Trophoblast cell (in vitro differentiated cells and primary cell): ENCODE measurements around the gene TIMM22.
A peak's percentile ranks its signal among the peaks of the same experiment; 100 is the strongest.
"Not testable (repeated sequence)": the region's sequence is repeated elsewhere in the genome, so short reads cannot be mapped to it uniquely, and the experiment has no call there.

Experiments
- DNase-seq, 2 donors: peaks; one replicate each; pipeline ENCODE4 v3.0.0-alpha.2; 2016
- H2AFZ ChIP-seq: 2 replicates; pipeline ENCODE4 v1.6.1; 2013; ENCODE audit warnings: low read length, moderate library complexity, mild to moderate bottlenecking; ENCODE audit not compliant: insufficient read depth, poor library complexity
- H2AK5ac ChIP-seq: 2 replicates; pipeline ENCODE4 v1.6.1; 2013; ENCODE audit warnings: mild to moderate bottlenecking, low read length
- H2BK120ac ChIP-seq: 2 replicates; pipeline ENCODE4 v1.6.1; 2013; ENCODE audit warnings: low read length, mild to moderate bottlenecking, moderate library complexity; ENCODE audit not compliant: insufficient read depth, poor library complexity
- H2BK12ac ChIP-seq: 2 replicates; pipeline ENCODE4 v1.6.1; 2013; ENCODE audit warnings: mild to moderate bottlenecking, low read length, moderate library complexity
- H2BK5ac ChIP-seq: 2 replicates; pipeline ENCODE4 v1.6.1; 2013; ENCODE audit warnings: low read length, low read depth, moderate library complexity, mild to moderate bottlenecking; ENCODE audit not compliant: poor library complexity
- H3K14ac ChIP-seq: 2 replicates; pipeline ENCODE4 v1.6.1; 2013; ENCODE audit warnings: mild to moderate bottlenecking, low read length
- H3K18ac ChIP-seq: 2 replicates; pipeline ENCODE4 v1.6.1; 2013; ENCODE audit warnings: mild to moderate bottlenecking, low read length
- H3K23ac ChIP-seq: 2 replicates; pipeline ENCODE4 v1.6.1; 2013; ENCODE audit warnings: low read length
- H3K27ac ChIP-seq: 2 replicates; pipeline ENCODE4 v1.5.1; 2013; ENCODE audit warnings: low read depth, mild to moderate bottlenecking, inconsistent platforms, low read length, moderate library complexity
- H3K27me3 ChIP-seq: 2 replicates; pipeline ENCODE4 v1.6.1; 2013; ENCODE audit warnings: inconsistent platforms, mild to moderate bottlenecking, low read length, moderate library complexity; ENCODE audit not compliant: insufficient read depth
- H3K36me3 ChIP-seq, 2 experiments: 1 replicate in 1 of 2; 2 replicates in 1 of 2; pipeline ENCODE4 v1.6.1; 2013; ENCODE audit warnings: low read length in 2 of 2, mild to moderate bottlenecking in 2 of 2, moderate library complexity in 1 of 2; ENCODE audit not compliant: insufficient read depth in 2 of 2, control insufficient read depth in 1 of 2
- H3K4ac ChIP-seq: 2 replicates; pipeline ENCODE4 v1.6.1; 2013; ENCODE audit warnings: low read depth, mild to moderate bottlenecking, low read length, moderate library complexity
- H3K4me1 ChIP-seq, 2 experiments: 1 replicate in 1 of 2; 2 replicates in 1 of 2; pipeline ENCODE4 v1.6.1; 2013; ENCODE audit warnings: low read length in 2 of 2, mild to moderate bottlenecking in 2 of 2, moderate library complexity in 1 of 2; ENCODE audit not compliant: insufficient read depth in 2 of 2, control insufficient read depth in 1 of 2
- H3K4me2 ChIP-seq: 2 replicates; pipeline ENCODE4 v1.6.1; 2013; ENCODE audit warnings: inconsistent platforms, mild to moderate bottlenecking, low read length, moderate library complexity
- H3K4me3 ChIP-seq: 2 replicates; pipeline ENCODE4 v1.5.1; 2013; ENCODE audit warnings: mild to moderate bottlenecking, low read depth, low read length, inconsistent platforms
- H3K79me1 ChIP-seq: one replicate; pipeline ENCODE4 v1.6.1; 2013; ENCODE audit warnings: low read length
- H3K79me2 ChIP-seq: 2 replicates; pipeline ENCODE4 v1.6.1; 2013; ENCODE audit warnings: low read length, mild to moderate bottlenecking; ENCODE audit not compliant: control insufficient read depth, insufficient read depth, poor library complexity
- H3K9ac ChIP-seq: 2 replicates; pipeline ENCODE4 v1.6.1; 2013; ENCODE audit warnings: mild to moderate bottlenecking, low read length
- H3K9me3 ChIP-seq: 2 replicates; pipeline ENCODE4 v1.6.1; 2013; ENCODE audit warnings: low read depth, mild to moderate bottlenecking, control low read depth, inconsistent platforms, low read length; ENCODE audit not compliant: insufficient read depth
- H4K12ac ChIP-seq: 2 replicates; pipeline ENCODE4 v1.6.1; 2013; ENCODE audit warnings: low read depth, mild to moderate bottlenecking, low read length, moderate library complexity
- H4K8ac ChIP-seq: 2 replicates; pipeline ENCODE4 v1.6.1; 2013; ENCODE audit warnings: low read depth, mild to moderate bottlenecking, low read length, moderate library complexity
- H4K91ac ChIP-seq: one replicate; pipeline ENCODE4 v1.6.1; 2013; ENCODE audit warnings: low read depth, mild to moderate bottlenecking, low read length, moderate library complexity
- WGBS: extraction: QIAGEN DNeasy Blood & Tissue Kit; methylation state at CpG from one replicate; pipeline ENCODE4 v1.1.7; 2013; ENCODE audit warnings: missing lambda C conversion rate; ENCODE audit not compliant: insufficient read length, insufficient coverage; ENCODE audit errors: extremely low coverage; 5-methylcytosine and 5-hydroxymethylcytosine counted together

The TIMM22 gene

DNA sequence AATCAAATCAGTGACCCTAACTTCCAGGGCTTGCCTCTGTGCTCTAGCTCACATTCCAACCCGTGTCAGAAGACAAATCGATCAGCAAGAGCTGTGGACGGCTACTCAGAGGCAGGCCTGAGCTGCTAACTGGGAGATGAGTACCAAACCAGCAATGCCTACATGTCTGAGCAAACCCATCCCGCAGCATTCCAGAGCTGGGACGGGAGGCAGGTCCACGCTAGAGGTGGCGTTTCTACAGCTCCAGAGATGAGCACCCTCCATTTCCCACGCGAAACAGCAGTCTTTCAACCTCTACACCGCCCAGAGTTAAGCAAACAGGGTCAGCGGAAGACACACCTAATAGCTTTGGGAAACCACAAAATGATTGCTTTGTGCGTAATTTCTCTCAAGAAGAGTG is 23.9 kb upstream of the TIMM22 start:
- no CpG with 5 or more reads among the region's 12 CpGs for WGBS

GRCh38 chr17:974778-975177 is 22.2 kb upstream of the TIMM22 start:
- H3K9me3 ChIP-seq, H3K27me3 ChIP-seq, H3K18ac ChIP-seq, H4K8ac ChIP-seq, H3K36me3 ChIP-seq, H2BK5ac ChIP-seq, H3K4me2 ChIP-seq, H4K12ac ChIP-seq, H2BK12ac ChIP-seq, H4K91ac ChIP-seq, DNase-seq, H3K14ac ChIP-seq, H3K4me3 ChIP-seq, H2AFZ ChIP-seq, H3K23ac ChIP-seq, H3K9ac ChIP-seq, H2AK5ac ChIP-seq, H3K27ac ChIP-seq, H2BK120ac ChIP-seq: not testable (repeated sequence)
- Histone ChIP-seq H3K4me1 (peaks cover 14 to 16% of the 10 kb centered on the region in 2 experiments), H3K4ac (peak overlapping the region; percentile 97), H3K79me1 (peaks cover 11% of the 10 kb centered on the region), H3K79me2 (peaks cover 31% of the 10 kb centered on the region)
- WGBS, result no CpG with 5 or more reads among the region's 2 CpGs

More for the DNA sequence above, 23.9 kb upstream of the TIMM22 start:
- Histone ChIP-seq H2BK120ac (no peak overlapping the region), H4K12ac (no peak overlapping the region), H3K23ac (no peak overlapping the region), H3K36me3 (peaks cover 2% of the 10 kb centered on the region in 2 experiments), H2BK12ac (no peak overlapping the region), H3K4me3 (no peak overlapping the region), H4K91ac (no peak overlapping the region), H2BK5ac (no peak overlapping the region), H3K27me3 (no peaks in the 10 kb centered on the region), H3K79me1 (no peaks in the 10 kb centered on the region), H3K4me2 (peak overlapping the region; percentile 40), H3K4me1 (peaks cover 14 to 16% of the 10 kb centered on the region in 2 experiments), H2AK5ac (no peak overlapping the region), H4K8ac (no peak overlapping the region), H3K14ac (no peak overlapping the region), H3K27ac (peak overlapping the region; percentile 38), H3K9me3 (no peaks in the 10 kb centered on the region), H3K4ac (no peak overlapping the region), H3K18ac (no peak overlapping the region), H3K79me2 (peaks cover 22% of the 10 kb centered on the region), H3K9ac (no peak overlapping the region), H2AFZ (no peak overlapping the region)
- peak; percentile 24 to 65 for DNase-seq

GRCh38 chr17:975371-975915 is 21.5 kb upstream of the TIMM22 start:
- H3K27ac ChIP-seq, result no peak overlapping the region
- WGBS, result no CpG with 5 or more reads among the region's 5 CpGs
- peak overlapping the region; percentile 2 for H2BK12ac ChIP-seq

DNA sequence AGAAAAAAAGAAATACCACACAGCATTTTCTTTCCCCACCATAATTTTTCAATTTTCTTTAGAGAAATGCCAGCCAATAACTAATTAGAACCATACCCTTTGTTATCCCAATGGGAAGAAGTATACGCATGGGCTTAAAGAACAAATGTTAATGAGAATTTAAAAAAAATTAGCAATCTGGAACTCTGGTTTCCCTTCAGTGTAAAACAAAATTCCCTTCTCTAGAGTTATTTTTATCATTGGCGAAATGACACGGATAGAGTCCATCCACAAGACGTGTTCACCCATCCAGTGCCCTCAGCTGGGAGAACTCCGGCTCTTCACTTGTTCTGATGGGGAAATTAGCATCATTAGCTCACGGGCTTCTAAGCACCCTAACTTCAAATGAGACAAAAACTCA is 20.6 kb upstream of the TIMM22 start:
- H3K4me1 ChIP-seq, result peaks cover 18 to 19% of the 10 kb centered on the region in 2 experiments

More at GRCh38 chr17:975371-975915, 21.5 kb upstream of the TIMM22 start:
- Histone ChIP-seq H3K4me1 (peaks cover 18% of the 10 kb centered on the region in 2 experiments), H3K23ac (no peak overlapping the region), H3K9ac (no peak overlapping the region), H4K91ac (no peak overlapping the region), H4K12ac (no peak overlapping the region), H3K79me1 (peaks cover 16% of the 10 kb centered on the region), H3K4me3 (no peak overlapping the region), H3K4me2 (no peak overlapping the region), H3K79me2 (peaks cover 34% of the 10 kb centered on the region), H3K14ac (no peak overlapping the region), H3K36me3 (peaks cover under 1 to 2% of the 10 kb centered on the region in 2 experiments), H2AFZ (no peak overlapping the region), H2BK120ac (no peak overlapping the region), H3K18ac (no peak overlapping the region), H3K27me3 (no peaks in the 10 kb centered on the region), H3K4ac (peak overlapping the region; percentile 97), H3K9me3 (no peaks in the 10 kb centered on the region), H2AK5ac (no peak overlapping the region), H2BK5ac (no peak overlapping the region), H4K8ac (no peak overlapping the region)
- DNase-seq, result no peak

More for the DNA sequence above, 20.6 kb upstream of the TIMM22 start:
- Histone ChIP-seq H3K18ac (no peak overlapping the region), H3K79me1 (peaks cover 16% of the 10 kb centered on the region), H3K9ac (no peak overlapping the region), H3K27ac (no peak overlapping the region), H2AFZ (no peak overlapping the region), H3K79me2 (peaks cover 34% of the 10 kb centered on the region), H3K4me2 (no peak overlapping the region), H3K9me3 (no peaks in the 10 kb centered on the region), H3K36me3 (peaks cover 0 to 2% of the 10 kb centered on the region in 2 experiments), H3K23ac (no peak overlapping the region), H2BK12ac (no peak overlapping the region), H4K8ac (no peak overlapping the region), H3K4ac (peak overlapping the region; percentile 71), H3K14ac (no peak overlapping the region), H3K4me3 (no peak overlapping the region), H4K12ac (no peak overlapping the region), H3K27me3 (no peaks in the 10 kb centered on the region), H4K91ac (no peak overlapping the region), H2AK5ac (no peak overlapping the region), H2BK120ac (no peak overlapping the region), H2BK5ac (no peak overlapping the region)
- no CpG with 5 or more reads among the region's 6 CpGs for WGBS
- no peak for DNase-seq
